Esophagus squamous epithelium (tissue), 5 donors: ENCODE results near the gene GRIK4. TPM values are rescaled to one million over a fixed set of nuclear protein-coding genes. Genes with fewer than 3 reads are reported as not detected.

Source experiments
- DNase-seq: peaks from one replicate; lab custom pipeline; 2025; lab: John Stamatoyannopoulos, UW
- H3K27ac ChIP-seq, 4 donors: fragments of 200-600 bp; sonication (generic); one replicate each; pipeline ENCODE4 v1.5.1; 2016 to 2019; ENCODE audit warnings: mild to moderate bottlenecking in 1 of 4
- H3K27me3 ChIP-seq, 4 donors: fragments of 200-600 bp; sonication (generic); 1 replicate in 3 of 4; 2 replicates in 1 of 4; pipeline versions ENCODE4 v1.5.1 to v1.6.0; 2017 to 2021; ENCODE audit warnings: antibody characterized with exemption in 1 of 4
- H3K36me3 ChIP-seq, 3 donors: fragments of 200-600 bp; sonication (generic); one replicate each; pipeline ENCODE4 v1.5.1; 2016 to 2019
- H3K4me1 ChIP-seq, 3 donors: fragments of 200-600 bp; sonication (generic); one replicate each; pipeline ENCODE4 v1.5.1; 2017 to 2019
- H3K4me3 ChIP-seq, 4 donors: fragments of 200-600 bp; sonication (generic); 1 replicate in 3 of 4; 2 replicates in 1 of 4; pipeline ENCODE4 v1.5.1; 2016 to 2019; ENCODE audit warnings: mild to moderate bottlenecking in 2 of 4, moderate library complexity in 1 of 4
- H3K9me3 ChIP-seq, 3 donors: fragments of 200-600 bp; sonication (generic); one replicate each; pipeline ENCODE4 v1.5.1; 2016 to 2019
- CTCF ChIP-seq, 6 experiments: fragments of 450-650 bp in 4 of 6; fragments of 200-600 bp in 2 of 6; sonication (generic) in 2 of 6; IDR thresholded peaks; one replicate each; pipeline ENCODE4 v1.5.1; 2016 to 2019; ENCODE audit warnings: antibody characterized with exemption in 6 of 6, mild to moderate bottlenecking in 4 of 6, moderate library complexity in 4 of 6
- POLR2A ChIP-seq, 4 donors: fragments of 450-650 bp; IDR thresholded peaks; one replicate each; pipeline ENCODE4 v1.6.1; 2017; ENCODE audit warnings: antibody characterized with exemption in 4 of 4, mild to moderate bottlenecking in 4 of 4, moderate library complexity in 3 of 4
- WGBS, 2 donors: methylation state at CpG; one replicate each; pipeline ENCODE4 v1.1.5; 2018; 5-methylcytosine and 5-hydroxymethylcytosine counted together
- intact Hi-C: fragments of 100-400 bp; cut with DNase I; formaldehyde crosslinking; loops from one replicate; pipeline ENCODE4 v1.15.0; 2022
- total RNA-seq, 4 donors: library from RNA; depleted of rRNA; stranded (reverse); fragments of >200 nt; gene quantifications; one replicate each; pipeline ENCODE4 v1.1.0, GENCODE V29; 2016
- donor health status: DM: yes; HTN: yes; CAD: no.

GRIK4 gene
- total RNA-seq, 4 donors from 2014 or later, result 0.15 to 0.19 TPM; not detected in 2

DNA sequence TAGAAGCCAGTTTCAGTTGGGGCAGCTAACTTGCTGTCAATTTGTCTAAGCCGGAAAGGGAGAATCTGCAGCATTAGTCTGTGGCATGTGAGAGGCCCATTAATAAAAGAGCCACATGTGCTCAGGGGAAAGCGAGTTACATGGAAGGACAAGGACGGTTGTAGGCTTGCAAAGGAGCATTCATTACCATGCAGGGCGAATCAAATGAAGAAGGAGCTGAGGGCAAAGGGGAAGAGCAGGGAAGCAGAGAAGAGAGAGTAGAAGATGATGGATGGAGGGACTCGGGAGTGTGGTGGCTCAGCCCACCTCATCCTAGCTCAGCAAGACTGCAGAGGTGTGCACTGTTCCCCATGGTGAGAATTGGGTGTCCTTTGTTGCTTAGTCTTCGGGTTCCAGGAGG, 359.6 kb downstream of the GRIK4 start:
- TF ChIP-seq POLR2A (IDR thresholded peaks at IDR 0.05) (no peak), CTCF (IDR thresholded peaks at IDR 0.05) (no peak)
- H3K4me1 ChIP-seq, result no peaks in the 10 kb centered on the region
- H3K4me3 ChIP-seq, result no peak overlapping the region
- no peaks in the 10 kb centered on the region for H3K9me3 ChIP-seq
- DNase-seq, result no peak
- no peak overlapping the region for H3K27ac ChIP-seq
- intact Hi-C loops, result no loop called here
- H3K36me3 ChIP-seq, result no peaks in the 10 kb centered on the region
- peaks cover 0 to 25% (median 0%) of the 10 kb centered on the region in 4 donors for H3K27me3 ChIP-seq
- WGBS, 2 donors, result 69 to 72% methylated on average over 6 of the region's 6 CpGs

GRCh38 chr11:120871924-120872323, 360.4 kb downstream of the GRIK4 start:
- no peaks in the 10 kb centered on the region for H3K36me3 ChIP-seq
- H3K4me1 ChIP-seq, result no peaks in the 10 kb centered on the region
- TF ChIP-seq POLR2A (IDR thresholded peaks at IDR 0.05) (no peak), CTCF (IDR thresholded peaks at IDR 0.05) (no peak)
- H3K4me3 ChIP-seq, result no peak overlapping the region
- no peaks in the 10 kb centered on the region for H3K9me3 ChIP-seq
- WGBS, 2 donors, result 80 to 83% methylated on average over 1 to 2 of the region's 2 CpGs
- intact Hi-C loops, result no loop called here
- H3K27ac ChIP-seq, result no peak overlapping the region
- peaks cover 0 to 19% (median 0%) of the 10 kb centered on the region in 4 donors for H3K27me3 ChIP-seq
- no peak for DNase-seq

DNA sequence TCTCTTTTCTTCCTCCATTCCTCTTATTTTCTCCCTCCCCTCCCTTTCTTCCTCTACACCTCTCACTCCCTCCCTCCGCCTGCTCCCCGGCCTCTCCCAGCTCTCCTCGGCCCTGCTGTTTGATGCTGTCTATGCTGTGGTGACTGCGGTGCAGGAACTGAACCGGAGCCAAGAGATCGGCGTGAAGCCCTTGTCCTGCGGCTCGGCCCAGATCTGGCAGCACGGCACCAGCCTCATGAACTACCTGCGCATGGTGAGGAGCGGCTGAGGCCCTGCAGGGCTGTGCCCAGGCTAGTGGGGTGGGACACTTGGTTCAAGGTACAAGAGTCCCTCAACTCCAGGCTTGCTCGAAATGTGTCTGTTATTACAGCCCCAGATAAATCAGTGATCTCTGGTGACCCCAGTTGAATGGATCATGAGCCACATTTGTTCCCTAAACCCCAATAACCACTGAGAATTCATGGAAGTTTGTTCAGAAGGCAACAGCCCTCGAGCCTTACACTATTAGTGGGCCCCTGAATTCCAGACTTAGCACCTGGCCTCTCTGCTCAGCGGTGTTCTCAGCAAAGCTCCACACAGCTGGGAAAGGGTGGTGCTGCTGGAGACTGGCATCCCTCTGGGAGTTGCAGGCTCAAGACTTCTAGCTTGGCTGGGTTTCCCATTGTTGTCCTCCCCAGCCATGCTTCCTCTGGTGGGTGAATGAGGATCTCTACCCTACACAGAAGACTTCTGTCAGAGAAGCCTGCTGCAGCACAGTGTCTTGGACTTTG, 362.6 kb downstream of the GRIK4 start:
- no peaks in the 10 kb centered on the region for H3K36me3 ChIP-seq
- DNase-seq, result no peak
- TF ChIP-seq POLR2A (IDR thresholded peaks at IDR 0.05), result no peak
- no peak for TF ChIP-seq CTCF (IDR thresholded peaks at IDR 0.05)
- intact Hi-C loops, result no loop called here
- H3K27ac ChIP-seq, result no peak overlapping the region
- H3K4me1 ChIP-seq, result no peaks in the 10 kb centered on the region
- peaks cover 0 to 8% (median 0%) of the 10 kb centered on the region in 4 donors for H3K27me3 ChIP-seq
- 86 to 89% methylated on average over 5 to 14 of the region's 15 CpGs for WGBS, 2 donors
- H3K4me3 ChIP-seq, result no peak overlapping the region
- no peaks in the 10 kb centered on the region for H3K9me3 ChIP-seq

- H3K9me3 ChIP-seq, result no peaks in the 10 kb centered on the region
- no peak overlapping the region for H3K27ac ChIP-seq
- H3K4me3 ChIP-seq, result no peak overlapping the region
- no peaks in the 10 kb centered on the region for H3K27me3 ChIP-seq
- intact Hi-C loops, result no loop called here
- no peaks in the 10 kb centered on the region for H3K36me3 ChIP-seq
- no peaks in the 10 kb centered on the region for H3K4me1 ChIP-seq
- 85 to 97% methylated on average over 1 of the region's 1 CpG for WGBS, 2 donors
- TF ChIP-seq POLR2A (IDR thresholded peaks at IDR 0.05), result no peak
- no peak for TF ChIP-seq CTCF (IDR thresholded peaks at IDR 0.05)
- no peak for DNase-seq
Observed at GRCh38 chr11:120875986-120876385, 364.4 kb downstream of the GRIK4 start.

DNA sequence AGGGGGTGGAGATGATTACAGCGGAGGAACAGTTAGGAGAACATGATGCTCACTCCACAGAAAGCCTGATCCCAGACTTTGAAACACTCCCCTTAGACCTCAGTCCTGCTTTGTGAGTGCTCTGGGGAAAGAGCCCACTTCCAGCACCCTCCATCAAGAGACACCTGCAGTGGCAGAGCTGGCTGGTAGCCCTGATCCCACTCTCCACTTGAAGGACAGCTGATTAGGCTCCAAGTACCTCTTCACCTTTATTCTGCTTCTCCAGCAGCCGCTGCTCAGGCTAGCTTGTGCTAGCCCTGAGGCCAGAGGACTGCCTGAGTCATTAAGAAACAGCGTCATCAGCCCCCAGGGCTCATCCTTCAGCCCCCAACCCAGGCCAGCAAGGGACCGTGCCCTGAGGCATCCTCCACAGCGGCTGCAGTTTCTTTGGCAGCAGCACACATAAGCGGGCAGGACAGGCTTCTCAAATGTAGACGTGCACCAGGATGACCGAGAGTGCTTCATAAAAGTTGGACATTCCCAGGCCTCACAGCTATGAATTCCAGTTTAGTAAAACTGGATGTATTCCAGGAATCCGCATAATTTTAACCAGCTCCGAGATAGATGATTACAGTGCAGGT, 366.3 kb downstream of the GRIK4 start:
- Histone ChIP-seq H3K27me3 (no peaks in the 10 kb centered on the region), H3K27ac (no peak overlapping the region), H3K36me3 (no peaks in the 10 kb centered on the region), H3K9me3 (no peaks in the 10 kb centered on the region), H3K4me3 (no peak overlapping the region), H3K4me1 (peaks cover 0 to 12% (median under 1%) of the 10 kb centered on the region in 3 donors)
- intact Hi-C loops, result no loop called here
- TF ChIP-seq CTCF (IDR thresholded peaks at IDR 0.05) (no peak), POLR2A (IDR thresholded peaks at IDR 0.05) (no peak)
- WGBS, 2 donors, result 86 to 95% methylated on average over 6 to 9 of the region's 10 CpGs
- no peak for DNase-seq
